SW 1271 (cell line): ENCODE measurements around the gene HOXC12.

Experiments
- DNase-seq, 2 experiments: peaks; one replicate each; lab custom pipeline; 2025; lab: John Stamatoyannopoulos, UW

Gene HOXC12

DNA sequence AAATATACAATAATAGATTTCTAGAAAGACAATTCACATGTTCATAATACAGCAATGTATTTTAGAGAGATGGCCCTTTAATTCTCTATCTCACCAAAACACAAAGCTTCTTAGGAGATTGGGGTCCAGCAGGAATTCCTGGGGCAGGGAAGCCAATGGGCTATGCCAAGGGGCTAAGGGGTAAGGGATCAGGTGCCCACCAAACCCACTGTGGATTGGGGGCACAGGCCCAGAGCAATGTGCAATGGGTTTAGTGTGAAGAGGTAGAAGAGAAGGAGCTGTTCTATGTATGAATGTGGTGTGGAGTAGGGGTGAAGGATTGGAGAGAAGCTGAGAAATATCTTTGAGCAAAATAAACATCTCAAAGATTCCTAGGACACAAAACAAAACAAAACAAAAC lies 13.5 kb upstream of the HOXC12 start:
- no peak for DNase-seq

DNA sequence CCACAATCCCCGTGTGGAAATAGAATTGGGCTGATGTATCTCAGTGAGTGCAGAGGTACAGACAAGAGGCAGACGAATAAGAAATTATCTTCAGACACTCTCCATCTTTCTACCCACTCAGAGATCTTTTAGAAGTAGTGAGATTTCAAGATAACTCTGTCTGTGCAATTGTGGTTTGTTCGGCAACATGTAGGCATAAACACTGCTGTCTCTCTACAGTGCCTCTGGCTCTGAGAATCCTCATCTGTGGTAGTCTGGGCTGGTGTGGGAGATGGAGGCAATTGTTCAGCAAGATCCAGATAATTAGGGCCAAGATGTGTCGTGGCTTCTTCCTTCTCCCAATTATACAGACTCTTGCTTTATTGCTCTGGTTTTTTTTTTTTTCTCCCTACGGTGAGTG lies 13.0 kb upstream of the HOXC12 start:
- no peak for DNase-seq

DNA sequence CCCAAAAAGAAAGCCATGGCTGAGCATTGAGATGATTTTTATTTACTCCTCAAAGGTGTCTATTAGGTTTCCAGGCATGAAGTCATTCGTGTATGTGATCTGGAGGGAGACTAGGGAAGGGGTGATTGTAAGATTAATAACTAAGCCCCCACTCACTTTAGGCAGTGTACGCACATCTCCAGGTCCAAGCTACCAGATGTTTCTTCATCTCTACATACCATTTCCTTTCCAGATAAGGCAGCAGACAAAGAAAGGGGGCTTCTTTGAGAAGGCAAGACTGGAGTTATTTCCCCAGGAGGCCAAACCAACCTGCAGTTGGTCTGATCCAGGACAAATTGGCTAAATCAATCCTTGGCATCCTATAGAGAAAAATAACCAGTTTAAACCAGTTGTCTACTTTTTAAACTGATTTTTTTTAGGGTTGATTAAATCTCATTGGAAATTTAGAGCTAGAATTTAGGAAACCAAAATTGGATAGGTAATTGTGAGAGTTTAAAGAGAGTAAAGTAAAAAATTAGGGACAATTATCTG lies 12.2 kb upstream of the HOXC12 start:
- DNase-seq, result no peak

DNA sequence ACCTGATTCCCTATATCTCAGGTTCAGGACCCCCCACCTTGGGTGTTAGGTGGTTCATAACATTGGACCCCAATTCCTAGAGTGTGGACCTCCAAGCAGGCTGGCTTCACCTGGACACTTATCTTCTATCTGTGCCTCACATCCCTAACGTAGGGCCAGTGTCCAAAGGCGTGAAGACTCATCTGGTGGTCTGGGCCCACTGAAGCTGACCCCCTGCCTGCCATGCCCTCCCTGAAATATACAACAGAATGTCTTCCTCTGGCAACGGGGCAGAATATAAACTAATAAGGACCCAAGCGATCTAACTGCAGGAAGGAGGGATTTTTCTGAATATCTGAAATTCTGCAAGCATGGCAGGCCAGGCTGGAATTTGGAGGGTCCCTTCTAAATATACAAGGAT lies 10.5 kb upstream of the HOXC12 start:
- no peak for DNase-seq

DNA sequence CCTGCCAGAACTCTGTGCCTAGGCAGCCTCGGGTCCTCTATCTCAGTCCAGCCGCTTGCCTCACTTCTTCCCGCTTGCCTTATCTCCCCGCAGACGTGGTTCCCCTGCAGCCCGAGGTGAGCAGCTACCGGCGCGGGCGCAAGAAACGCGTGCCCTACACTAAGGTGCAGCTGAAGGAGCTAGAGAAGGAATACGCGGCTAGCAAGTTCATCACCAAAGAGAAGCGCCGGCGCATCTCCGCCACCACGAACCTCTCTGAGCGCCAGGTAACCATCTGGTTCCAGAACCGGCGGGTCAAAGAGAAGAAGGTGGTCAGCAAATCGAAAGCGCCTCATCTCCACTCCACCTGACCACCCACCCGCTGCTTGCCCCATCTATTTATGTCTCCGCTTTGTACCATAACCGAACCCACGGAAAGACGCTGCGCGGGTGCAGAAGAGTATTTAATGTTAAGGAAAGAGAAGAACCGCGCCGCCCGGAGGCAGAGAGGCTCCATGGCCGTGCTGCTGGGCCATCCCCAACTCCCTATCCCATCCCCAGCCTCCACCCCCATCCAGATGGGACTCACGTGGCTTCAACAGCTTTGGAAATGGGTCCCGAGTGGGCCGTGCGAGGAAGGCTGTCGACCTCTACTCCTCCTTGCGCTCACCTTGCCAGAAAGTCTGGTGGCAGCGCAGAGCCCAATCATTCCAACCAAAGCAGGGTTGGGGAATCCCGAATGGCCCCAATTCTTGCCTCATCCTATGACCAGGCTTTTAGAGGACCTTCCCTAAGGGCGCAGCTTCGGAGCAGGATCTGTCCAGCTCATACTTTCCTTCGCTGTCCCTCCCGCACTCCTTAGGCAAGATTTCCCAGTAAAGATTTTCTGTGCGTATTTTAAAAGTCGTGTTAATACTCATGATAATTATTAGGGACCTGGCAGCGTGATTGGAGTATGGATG lies 9.5 kb upstream of the HOXC12 start:
- no peak for DNase-seq

DNA sequence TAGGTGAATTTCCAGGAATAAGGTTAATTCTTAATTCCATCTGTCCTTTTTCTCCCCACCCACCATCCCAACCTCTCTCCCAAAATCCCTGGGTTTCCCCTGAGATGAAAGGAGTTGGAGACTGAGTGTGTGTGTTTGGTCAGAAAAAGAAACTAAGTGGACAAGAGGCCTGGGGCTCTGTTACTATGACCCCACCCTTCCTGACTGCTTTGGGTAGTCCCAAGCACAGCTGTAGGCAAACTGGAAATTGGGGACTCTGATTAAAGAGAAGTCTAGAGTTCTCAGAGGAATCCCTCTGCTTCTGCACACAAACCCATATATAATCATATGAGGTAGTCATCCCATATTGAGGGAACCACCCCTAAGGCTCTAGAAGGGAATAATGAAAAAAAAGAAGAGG lies 7.0 kb upstream of the HOXC12 start:
- DNase-seq, result no peak

DNA sequence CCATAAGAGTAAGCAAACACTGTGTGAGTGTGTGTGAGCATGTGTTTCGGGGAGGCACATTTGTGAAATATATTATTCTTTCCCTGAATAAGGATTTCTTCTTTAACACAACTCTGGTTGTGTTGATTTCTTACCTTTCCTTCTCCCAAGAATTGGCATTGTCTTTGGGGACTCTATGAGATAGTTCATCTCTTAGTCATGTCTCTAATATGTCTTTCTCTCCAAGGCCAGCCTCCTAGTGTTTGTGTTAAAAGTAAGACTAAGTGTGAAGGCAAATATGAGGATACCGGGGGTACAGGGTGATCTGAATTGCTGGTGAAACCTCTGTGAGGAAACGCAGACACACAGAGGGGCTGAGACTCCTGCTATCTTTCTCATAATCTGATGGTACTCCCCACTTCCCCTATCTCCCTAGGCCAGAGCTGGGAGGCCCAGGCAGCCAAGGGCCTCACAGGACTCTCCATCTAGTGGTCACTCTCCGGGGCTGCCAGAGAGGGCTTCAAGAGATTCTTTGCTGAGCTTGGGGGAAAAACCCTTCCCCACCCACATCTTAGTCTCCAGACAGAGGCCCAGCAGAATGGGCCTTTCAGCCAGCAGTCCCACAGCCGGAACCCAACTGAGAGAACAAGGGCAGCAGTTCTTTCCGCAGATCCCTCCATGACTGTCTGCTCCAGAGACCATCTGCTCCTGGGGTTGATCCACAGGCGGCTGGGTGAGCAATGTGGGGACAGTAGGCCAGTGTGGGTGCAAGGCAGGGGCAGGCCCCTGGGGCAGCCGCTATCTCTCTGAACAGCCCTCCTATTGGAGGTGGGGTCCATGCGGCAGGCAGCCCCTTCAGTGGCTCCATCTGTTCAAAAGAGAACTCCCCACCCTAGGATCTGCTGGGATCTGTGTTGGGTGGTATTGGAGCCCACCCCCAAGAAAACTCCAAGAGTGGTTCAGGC lies 5.8 kb upstream of the HOXC12 start:
- no peak for DNase-seq

DNA sequence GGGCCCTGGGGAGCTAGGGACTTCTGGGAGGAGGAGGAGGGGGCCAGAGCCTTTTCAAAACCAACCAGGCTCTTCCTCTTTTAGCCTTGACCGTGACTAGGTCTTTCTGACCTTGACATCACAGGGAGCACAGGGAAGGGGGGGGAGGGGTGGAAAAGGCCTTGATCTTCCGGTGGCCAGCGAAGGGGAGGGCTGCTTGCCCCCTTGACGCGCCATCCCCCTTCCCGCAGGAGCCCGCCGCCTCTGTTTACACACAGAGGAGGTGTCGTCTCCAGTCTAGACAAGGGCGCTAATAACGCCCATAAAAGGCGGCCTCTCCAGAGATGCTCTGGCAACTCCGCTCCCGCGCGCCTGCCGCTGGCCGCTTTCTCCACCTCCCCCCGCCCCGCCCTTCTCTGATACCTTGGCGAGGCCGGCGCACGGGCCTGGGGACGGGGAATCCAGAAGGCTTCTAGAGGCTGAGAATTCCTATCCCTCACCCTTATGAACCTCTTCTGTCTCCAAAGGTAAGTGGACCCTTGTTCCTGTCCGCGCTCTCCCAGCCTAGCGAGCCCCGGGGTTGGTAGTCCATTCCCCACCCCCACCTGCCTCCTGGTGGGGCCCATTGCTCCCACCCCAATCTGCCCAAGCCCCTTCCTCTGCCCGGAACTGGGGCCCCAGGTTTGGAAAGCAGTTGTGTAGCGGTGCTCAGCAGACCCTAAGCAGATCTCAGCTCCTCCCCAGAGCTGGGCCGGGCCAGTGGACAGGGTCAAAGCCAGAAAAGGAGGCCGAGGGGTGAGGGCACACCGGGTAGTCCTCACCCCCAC lies 4.9 kb upstream of the HOXC12 start:
- no peak for DNase-seq

DNA sequence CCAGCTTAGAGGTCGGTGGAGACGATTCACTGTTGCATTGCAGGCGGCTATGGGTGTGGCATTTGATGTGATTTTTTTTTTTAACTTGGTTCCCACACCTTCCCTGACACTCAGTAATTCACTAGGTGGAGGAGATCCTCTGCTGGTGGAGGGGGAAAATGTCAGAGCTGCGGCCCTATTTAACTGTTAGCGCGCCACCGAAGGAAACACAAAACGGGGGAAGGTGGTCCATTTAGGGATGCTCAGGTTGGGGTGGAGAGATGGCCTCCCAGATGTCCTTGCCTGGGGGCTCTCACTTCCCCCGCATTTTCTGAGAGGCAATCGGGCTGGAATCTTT lies 4.3 kb upstream of the HOXC12 start:
- DNase-seq, result no peak

DNA sequence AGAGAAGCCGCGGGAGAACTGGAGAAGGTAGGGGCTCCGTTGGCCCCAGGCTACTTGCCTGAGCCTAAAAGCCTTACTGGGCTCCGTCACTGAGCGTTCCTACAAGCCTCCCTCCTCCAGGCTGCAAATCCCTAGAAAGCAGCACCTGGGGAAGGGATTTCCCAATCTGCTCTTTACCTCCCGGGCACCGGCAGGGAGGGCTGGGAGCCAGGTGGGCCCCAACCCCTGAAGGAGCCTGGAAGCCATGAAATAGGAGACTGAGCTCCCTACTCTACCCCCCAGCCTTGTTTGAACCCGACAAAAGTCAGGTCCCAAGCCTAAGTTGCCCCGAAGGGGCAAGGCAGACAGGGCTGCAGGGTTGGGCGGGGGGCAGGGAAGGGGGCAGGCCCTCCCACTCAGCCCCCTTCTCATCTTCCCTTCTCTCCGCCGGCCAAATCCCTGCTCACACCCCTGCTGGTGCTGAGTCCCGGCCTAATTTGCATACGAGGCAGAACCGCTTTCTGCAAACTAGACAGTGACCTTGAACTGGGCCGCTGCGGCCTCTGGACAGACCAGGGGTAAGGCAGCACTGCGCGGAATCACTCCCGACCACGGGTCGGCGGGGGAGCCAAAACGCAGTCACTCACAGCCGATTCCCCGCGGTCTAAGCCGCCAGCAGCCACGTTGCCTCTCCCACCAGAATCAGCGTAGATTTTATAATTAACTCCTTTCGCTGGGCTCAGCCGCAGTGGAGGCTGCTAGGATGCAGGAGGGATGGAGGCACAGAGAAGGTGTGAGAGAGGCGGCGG lies 3.7 kb upstream of the HOXC12 start:
- DNase-seq, result no peak

DNA sequence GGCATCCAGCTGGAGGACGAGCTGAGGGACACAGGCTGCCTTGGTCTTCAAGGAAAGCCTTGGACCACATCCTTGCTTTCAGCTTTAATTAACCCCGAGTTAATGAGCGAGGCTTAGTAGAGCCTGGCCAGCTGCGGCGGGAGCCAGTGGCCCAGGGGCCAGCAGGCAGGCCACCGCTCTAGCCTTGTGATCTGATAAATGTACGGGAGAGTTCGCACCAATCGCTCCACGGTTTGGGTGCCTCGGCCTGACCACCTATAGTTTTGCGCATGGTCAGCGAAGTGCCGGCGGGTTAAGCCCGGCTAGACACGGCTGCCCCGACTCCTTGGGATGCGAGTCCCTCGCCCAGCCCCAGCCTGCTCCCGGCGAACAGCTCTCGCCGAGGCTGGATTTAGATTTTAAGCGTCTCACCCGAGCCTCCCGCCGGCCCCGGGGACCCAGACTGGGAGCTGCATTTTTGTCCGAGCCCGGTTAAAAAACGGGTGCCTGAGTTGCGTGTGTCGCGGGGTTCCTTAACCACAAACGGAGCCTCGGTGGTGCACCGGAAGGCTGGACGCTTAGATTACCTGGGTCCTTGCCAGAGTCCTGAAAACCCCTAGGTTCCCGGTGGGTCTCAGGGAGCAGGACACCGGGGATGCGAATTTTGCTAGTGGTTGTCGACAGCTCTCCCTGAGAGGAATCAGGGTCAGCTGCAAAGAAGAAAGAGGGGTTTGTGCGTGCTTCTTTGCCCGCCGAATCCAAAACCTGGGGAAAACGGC lies 2.9 kb upstream of the HOXC12 start:
- DNase-seq, result no peak

DNA sequence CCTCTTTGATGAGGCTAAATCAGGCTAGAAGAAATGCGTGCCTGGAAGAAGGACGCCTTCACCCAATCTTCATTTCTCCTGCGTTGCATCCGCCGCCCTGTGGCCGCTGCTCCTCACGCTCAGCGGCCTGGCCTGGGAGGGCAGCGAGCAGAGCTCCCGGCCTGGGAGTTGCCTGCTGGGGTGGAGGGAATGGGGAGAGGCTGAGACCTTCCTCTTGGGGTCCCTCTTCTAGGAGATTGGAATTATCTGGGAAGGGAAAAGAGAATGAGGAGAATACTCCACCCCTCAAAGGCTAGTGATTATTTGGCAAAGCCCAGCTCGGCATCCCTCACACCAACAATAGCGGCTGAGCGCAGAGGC lies 2.4 kb upstream of the HOXC12 start:
- no peak for DNase-seq

DNA sequence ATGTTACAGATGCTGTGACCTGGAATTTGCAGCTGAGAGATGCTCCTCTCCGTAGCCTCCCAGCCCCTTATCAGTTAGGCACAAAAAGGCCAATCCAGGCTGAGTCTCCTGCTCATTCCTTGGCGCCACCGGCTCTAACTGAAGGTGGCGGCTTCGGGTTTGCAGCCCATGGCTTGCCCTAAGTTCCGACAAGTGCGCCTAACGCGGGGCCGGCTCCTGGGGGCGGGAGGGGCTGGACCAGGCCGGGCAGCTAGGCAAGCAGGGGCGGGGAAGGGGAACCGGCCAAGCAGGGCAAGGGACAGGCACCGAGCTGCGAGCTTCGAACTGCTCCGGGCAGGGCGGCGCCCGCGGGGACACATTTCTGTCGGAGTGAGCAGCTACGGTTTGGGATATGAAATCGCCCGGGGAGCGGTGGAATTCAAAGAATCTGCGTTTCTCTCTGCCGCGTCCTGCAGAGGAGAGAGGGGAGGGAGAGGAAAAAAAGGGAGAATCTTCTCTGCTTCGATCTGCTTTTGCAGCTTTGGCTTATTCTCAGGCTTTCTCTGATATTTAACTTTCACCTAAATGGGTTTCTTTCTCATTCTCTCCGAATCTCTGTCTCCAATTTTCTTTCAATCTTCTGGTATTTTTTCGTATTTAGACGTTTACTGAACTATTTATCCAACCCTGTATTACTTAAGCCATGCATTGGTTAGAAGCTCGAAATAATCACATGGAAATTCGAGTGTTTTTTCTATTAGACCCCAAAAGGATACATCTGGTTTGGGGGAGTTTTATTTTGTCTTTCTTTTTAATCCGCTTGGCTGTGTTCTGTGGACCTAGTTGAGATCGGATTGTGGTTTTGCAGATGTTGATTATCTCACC lies 1.6 kb upstream of the HOXC12 start:
- DNase-seq, result no peak

DNA sequence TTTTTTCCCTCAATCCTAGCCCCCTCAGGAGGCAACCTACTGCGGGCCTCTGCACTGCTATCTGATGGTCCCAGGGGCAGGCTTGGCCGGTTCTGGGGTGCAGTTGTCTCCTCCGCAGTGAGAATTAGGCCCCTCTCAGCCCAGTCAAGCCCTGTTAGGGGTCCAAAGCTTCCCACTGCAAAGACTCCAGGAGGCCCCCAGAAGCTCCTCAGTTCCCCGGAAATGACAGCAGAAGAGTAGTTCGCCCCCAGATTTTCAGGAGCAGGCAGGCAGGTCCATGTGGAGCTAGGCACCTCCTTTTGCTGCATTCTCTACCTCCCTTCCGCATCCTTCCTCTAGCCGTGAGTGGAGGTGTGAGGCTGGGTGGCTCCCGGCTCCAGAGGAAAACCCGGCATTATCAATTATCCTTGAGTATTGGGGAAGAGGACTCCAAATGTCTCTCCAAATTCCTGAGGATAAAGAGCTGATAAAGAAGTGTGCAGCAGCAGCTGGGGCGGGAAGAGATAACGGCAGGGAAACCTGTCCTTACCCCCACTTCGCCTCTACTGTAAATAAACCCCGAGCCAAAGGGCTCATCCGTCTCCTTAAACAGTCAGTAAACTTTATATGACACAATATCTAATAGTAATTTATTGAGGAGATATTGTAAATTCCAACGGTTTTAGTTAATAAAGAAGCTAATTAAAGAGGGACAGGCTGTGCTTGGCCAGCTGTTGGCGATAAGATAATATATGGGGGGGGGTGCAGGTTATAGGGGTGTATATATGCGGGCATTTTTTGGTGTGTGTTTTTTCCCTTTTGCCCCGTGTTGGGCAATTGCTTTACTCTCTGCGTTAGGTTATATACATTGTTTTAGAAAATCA lies 641 bp upstream of the HOXC12 start:
- no peak for DNase-seq

DNA sequence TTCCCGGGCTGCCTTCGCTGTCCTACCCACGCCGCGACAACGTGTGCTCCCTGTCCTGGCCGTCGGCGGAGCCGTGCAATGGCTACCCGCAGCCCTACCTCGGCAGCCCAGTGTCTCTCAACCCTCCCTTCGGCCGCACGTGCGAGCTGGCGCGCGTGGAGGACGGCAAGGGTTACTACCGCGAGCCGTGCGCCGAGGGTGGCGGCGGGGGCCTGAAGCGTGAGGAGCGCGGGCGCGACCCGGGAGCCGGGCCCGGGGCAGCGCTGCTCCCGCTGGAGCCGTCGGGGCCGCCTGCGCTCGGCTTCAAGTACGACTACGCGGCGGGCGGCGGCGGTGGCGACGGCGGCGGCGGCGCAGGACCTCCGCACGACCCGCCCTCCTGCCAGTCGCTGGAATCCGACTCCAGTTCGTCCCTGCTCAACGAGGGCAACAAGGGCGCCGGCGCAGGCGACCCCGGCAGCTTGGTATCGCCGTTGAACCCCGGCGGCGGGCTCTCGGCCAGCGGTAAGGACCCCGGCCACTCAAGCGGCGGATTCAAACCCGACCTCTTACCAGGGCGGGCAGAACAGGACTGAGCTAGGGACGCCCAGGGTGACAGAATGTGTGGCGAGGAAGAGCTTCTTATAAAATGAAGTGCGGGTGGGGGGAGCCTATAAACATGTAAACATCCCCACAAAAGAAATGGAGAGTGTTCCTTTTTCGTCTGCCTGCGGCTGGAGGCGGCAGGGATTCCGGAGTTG lies 503 bp downstream of the HOXC12 start:
- no peak for DNase-seq

DNA sequence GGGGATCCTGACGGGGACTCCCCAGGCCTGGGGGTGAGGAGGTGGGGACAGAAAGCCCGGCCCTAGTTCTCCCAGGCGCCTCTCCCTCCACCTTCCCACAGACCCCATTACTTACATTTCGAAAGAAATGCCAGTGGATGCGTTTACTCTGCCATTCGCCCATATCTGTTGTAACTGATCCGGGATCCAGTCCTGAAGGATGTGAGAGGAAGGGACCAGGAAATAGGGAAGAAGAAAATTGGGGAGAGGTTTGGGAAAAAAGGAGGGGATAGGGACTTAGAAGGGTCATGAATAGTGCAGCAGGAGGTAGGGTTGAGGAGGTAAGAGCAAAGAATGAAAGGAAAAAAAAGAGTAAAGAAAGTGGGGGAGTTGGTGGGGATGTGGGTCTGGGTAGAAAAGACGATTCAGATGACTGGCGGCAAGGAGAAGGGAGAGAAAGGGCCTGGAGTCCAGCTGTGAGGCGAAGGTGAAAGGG lies 1.1 kb downstream of the HOXC12 start:
- DNase-seq, result no peak

DNA sequence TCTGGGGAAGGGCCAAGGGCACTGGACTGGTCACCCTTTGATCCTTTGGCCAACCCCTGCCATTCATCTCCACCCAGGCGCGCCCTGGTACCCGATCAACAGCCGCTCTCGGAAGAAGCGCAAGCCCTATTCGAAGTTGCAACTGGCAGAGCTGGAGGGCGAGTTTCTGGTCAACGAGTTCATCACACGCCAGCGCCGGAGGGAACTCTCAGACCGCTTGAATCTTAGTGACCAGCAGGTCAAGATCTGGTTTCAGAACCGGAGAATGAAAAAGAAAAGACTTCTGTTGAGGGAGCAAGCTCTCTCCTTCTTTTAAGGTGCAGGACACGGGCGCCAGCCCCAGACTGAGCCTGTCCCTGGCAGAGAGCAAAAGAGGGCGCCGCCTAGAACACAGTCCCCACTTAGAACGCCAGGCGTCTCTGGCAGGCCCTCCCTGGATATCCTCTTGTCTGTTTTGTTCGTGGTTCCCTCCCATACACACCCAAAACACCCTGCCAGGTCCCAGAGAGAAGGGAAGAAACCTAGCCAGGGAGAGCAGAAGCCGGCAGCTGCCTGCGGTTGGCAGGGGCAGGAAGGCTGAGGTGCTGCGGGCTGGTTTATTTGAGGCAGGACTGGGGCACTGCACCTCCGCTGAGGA lies 1.7 kb downstream of the HOXC12 start:
- no peak for DNase-seq
